HG03064 (cell line): ENCODE results near the gene UBR7.

Experiments used
- ATAC-seq: cut with Tn5 transposase; IDR thresholded peaks from one replicate; pipeline ENCODE4 v1.9.1; 2021; ENCODE audit warnings: low read depth; ENCODE audit not compliant: unreplicated experiment

The UBR7 gene

DNA sequence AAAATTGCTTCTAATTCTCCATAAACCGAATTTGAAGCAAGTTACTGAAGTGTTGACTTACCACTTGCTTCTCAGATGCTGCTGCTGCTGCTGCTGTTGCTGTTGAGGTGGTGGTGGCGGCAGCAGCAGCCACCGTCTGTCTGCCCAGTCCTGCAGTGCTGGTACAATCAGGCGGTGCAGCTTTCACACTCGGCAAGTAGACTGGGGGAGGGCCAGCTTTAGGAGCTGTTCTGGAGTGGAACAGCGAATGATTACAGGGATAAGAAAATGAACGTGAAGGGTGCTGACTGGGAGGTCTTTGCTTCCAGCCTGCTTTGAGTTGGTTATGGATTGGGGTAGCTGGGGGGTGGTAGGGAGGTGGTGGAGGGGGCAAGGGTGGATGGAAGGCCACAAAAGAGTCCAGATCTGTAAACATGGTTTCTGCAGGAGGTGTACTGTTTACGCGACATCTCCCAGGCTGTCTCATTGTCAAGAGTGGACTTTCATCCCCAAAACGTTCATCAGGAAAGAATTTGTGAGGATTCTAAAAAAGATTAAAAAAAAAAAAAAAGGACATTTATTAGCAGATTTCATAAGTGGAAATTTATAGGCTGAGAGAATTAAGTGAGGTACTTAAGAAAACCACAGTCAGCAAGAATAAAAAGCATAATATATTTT lies 38.8 kb downstream of the UBR7 start:
- no peak for ATAC-seq

DNA sequence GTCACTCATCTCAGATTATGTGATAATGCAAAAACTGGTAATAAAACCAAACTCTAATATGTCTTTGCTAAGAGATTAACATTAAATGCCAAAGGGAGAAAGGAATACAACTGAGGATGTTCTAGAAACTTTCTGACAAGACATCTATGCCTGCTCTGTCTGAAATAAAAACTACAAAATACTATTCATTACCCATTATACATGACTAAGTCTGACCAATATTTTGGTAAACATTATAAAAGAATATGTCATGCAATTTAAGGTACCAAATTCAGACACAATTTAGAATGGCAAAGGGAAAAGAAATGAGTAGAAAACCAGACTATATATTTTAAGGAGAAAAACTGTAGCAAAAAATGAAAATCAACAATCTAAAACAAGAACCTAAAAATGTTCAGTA lies 39.5 kb downstream of the UBR7 start:
- no peak for ATAC-seq

DNA sequence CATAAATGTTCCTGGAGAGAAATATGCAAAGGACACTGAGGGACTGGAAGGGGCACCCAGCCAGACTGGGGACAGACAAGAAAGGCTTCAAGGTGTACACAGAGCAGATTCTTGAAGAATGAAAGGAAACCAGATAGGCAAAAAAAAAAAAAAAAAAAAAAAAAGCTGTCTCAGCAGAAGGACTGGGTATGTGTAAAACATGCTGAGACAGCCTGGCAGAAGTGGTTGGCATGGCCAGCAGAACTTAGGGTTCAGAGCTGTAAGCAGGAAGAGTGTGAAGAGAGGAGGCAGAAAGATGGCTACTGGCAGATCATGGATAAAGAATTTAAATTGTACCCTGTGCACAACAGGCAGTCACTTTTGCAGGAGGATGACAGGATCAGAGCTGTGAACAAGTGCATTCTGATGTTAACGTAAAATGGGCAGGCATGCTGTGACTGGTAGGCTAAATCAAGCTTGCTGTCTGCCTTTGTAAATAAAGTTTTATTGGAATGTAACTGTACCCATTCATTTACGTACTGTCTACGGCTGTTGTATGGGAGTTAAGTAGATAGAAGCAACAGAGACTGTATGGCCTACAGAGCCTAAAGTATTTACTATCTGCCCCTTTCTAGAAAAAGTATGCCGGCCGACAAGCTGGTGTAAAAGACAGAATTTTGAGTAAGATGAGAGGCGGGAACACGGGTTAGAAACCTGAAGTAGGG lies 42.2 kb downstream of the UBR7 start:
- ATAC-seq, result no peak

DNA sequence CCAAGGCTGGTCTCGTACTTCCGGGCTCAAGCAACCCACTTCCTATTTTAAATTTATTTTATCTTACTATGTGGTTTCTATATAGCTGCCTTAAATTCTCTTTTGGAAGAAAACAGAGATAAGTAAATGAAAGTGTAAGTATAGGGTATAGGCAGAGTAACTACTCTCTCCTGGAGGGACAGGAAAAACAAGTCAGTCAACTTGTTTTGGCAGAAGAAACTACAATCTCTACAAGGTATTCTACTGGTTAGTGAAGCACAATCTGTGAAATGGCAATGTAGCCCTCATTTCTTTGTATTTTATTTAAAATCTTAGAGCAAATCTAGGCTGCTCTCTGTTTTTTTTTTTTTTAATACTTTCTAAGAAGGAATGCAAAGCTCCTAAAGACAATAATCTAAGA lies 55.4 kb downstream of the UBR7 start:
- no peak for ATAC-seq

GRCh38 chr14:93263416-93263815 lies 56.4 kb downstream of the UBR7 start:
- ATAC-seq, result no peak

DNA sequence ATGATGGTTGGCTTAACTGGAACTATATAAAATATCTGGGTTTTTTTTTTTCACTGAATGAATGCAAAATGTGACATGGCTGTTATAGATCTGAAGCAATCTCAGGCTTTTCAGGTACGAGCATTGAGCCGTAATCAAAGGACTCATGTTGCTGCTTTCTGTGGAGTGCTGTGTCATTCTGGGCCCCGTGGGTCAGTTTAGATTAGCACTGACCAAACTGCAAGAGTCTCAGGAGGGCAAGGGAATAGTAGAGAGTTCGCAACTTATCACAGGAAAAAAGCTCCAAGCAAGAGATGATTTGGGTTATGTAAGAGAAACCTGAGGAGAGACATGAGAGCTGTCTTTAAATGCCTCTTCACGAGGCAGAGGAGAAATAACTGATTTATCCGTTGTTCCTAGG lies 59.1 kb downstream of the UBR7 start:
- no peak for ATAC-seq

GRCh38 chr14:93267149-93267711 lies 60.2 kb downstream of the UBR7 start:
- no peak for ATAC-seq

- no peak for ATAC-seq
Observed at GRCh38 chr14:93268406-93268805, 61.4 kb downstream of the UBR7 start.

GRCh38 chr14:93269341-93270068 lies 62.4 kb downstream of the UBR7 start:
- no peak for ATAC-seq

- ATAC-seq, result no peak
Observed at GRCh38 chr14:93271111-93271510, 64.1 kb downstream of the UBR7 start.

- no peak for ATAC-seq
Observed at GRCh38 chr14:93274055-93274806, 67.2 kb downstream of the UBR7 start.

- no peak for ATAC-seq
Observed at GRCh38 chr14:93276031-93276716, 69.1 kb downstream of the UBR7 start.
